ENCODE data around the gene DDX54.
A peak's percentile ranks its signal among the peaks of the same experiment; 100 is the strongest.

The DDX54 gene

DNA sequence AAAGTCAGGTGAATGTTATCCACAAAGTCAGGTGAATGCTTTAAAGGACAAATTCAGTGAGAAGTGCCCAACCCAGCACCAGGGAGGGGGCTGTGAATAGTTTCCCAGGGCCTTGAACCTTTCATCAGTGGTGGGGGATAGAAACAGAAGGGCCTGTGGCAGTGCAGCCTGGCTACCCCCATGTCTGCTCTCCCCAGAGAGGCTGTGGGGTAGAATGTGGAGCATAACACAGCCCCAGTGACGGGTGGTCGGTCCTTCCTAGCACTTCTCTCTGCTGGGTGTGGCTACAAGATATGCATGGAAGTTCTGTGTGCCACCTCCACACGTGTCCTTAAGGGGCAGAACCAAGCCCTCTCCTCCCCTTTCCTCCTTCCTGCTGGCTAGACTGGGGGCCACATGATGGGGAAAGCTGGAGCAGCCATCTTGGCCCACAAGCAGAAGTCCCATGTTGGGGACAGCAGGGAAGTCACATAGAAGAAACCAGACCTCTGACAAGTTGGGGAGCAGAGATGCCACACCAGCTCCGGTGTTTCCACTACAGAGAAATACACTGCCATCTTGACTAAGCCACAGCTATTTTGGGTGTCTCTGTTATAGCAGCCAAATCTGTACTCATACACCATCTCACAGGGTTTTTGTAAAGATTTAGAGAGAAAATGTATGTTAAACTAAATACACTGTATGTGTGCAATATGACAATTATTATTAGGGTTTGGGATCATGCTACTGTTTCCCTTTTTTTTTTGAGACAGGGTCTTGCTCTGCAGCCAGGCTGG, 17.2 kb upstream of the DDX54 start:
- H3K4me3 ChIP-seq (ENCODE audit: low read length) = no peak overlapping the region
- TF ChIP-seq, protein P1, sequence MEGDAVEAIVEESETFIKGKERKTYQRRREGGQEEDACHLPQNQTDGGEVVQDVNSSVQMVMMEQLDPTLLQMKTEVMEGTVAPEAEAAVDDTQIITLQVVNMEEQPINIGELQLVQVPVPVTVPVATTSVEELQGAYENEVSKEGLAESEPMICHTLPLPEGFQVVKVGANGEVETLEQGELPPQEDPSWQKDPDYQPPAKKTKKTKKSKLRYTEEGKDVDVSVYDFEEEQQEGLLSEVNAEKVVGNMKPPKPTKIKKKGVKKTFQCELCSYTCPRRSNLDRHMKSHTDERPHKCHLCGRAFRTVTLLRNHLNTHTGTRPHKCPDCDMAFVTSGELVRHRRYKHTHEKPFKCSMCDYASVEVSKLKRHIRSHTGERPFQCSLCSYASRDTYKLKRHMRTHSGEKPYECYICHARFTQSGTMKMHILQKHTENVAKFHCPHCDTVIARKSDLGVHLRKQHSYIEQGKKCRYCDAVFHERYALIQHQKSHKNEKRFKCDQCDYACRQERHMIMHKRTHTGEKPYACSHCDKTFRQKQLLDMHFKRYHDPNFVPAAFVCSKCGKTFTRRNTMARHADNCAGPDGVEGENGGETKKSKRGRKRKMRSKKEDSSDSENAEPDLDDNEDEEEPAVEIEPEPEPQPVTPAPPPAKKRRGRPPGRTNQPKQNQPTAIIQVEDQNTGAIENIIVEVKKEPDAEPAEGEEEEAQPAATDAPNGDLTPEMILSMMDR (IDR thresholded peaks at IDR 0.05; ENCODE audit: insufficient read depth, low read depth, low read length, missing control alignments) = no peak
- no peak for DNase-seq (ENCODE audit: low read depth)

GRCh38 chr12:113201187-113202177, 16.2 kb upstream of the DDX54 start:
- no peak for DNase-seq (ENCODE audit: low read depth)
- H3K4me3 ChIP-seq (ENCODE audit: low read length) = no peak overlapping the region
- TF ChIP-seq, protein P1 (IDR thresholded peaks at IDR 0.05; ENCODE audit: insufficient read depth, low read depth, low read length, missing control alignments) = no peak

DNA sequence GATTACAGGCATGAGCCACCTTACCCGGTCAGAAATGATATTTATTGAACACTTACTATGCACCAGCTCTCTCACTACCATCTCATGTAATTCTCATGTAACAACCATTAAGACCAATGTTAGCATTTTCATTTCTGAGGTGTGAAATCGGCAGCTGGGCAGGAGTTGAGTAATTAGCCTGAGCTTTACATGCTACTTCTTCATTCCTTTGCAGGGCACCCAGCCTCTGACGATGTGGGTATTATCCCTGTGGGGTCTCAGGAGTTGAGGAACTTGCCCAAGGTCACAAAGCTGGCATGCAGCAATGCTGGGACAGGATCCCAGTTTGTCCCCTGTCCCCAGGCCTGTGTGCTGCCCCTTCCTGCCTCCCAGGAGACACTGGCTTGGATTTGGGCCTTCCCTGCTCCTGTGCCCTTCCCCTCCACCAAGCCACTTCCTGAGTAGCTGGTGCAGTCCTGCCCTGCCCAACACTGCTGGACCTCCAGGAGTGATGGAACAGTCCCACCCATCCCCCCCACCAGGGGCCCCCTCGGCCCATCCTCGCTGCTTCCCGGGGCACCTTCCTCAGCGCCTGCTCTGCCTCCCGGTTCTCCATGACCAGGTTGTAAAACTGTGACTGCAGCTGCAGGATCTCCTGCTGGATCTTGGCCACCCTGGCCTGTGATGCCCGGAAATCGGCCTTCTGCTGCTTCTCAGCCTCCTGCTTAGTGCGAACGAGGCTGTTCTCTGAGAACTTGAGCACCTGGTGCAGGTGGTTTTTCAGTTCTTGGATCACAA, 14.9 kb upstream of the DDX54 start:
- H3K4me3 ChIP-seq (ENCODE audit: low read length) = no peak overlapping the region
- no peak for DNase-seq (ENCODE audit: low read depth)
- TF ChIP-seq, protein P1 (IDR thresholded peaks at IDR 0.05; ENCODE audit: insufficient read depth, low read depth, low read length, missing control alignments) = no peak

DNA sequence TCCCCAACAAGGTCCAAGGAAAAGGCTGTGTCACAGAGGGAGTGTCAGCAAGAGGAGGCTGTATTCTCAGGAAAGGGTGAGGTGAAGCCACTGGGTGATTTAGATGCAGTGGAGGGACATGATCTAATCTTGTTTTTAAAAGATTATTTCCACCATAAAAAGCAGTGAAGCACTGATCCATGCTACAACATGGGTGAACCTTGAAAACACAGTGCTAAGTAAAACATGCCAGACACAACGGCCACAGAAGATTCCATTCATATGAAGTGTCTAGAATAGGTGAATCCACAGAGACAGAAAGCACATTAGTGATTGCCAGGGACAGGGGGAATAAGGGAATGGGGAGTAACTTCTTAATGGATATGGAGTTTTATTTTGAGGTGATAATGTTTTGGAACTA, 13.0 kb upstream of the DDX54 start:
- TF ChIP-seq, protein P1 (IDR thresholded peaks at IDR 0.05; ENCODE audit: insufficient read depth, low read depth, low read length, missing control alignments) = no peak
- no peak overlapping the region for H3K4me3 ChIP-seq (ENCODE audit: low read length)
- no peak for DNase-seq (ENCODE audit: low read depth)

DNA sequence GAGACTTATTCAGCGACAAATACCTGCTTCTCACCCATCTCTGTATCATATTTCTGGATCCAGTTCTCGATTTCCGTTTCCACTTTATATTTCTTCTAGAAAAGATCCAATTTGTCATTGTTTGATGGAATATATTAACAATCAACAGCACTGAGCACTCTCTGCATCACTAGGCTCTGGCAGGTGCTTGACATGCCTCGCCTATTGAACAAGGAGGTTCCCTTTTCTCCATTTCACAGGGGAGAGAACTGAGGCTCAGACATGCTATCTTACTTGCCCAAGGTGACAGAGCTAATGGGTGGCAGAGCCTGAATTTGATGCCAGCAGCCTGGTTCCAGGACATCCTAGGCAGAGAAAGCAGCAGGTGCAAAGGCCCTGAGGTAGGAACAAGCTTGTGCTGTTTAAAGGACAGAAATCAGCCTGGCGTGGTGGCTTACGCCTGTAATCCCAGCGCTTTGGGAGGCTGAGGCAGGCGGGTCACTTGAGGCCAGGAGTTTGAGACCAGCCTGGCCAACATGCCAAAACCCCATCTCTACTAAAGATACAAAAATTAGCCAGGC, 12.3 kb upstream of the DDX54 start:
- H3K4me3 ChIP-seq (ENCODE audit: low read length) = no peak overlapping the region
- no peak for DNase-seq (ENCODE audit: low read depth)
- TF ChIP-seq, protein P1 (IDR thresholded peaks at IDR 0.05; ENCODE audit: insufficient read depth, low read depth, low read length, missing control alignments) = no peak

DNA sequence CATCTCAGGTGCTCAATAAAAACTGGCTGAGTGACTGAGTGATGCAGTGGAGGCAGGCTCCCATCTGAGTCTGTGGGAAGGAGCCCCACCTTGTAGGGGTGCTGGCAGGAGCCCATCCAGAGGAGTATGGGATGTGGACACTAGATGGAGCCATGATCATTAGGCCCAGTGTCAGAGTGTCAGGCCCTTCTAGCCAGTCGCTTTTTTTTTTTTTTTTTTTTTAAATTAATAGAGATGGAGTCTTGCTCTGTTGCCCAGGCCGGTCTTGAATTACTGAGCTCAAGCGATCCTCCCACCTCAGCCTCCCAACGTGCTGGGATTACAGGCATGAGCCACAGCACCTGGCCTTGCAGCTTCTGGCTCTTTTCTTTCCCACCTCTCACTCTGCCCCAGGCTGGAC, 11.7 kb upstream of the DDX54 start:
- H3K4me3 ChIP-seq (ENCODE audit: low read length) = no peak overlapping the region
- DNase-seq (ENCODE audit: low read depth) = peak; percentile 82
- TF ChIP-seq, protein P1 (IDR thresholded peaks at IDR 0.05; ENCODE audit: insufficient read depth, low read depth, low read length, missing control alignments) = peak; percentile 74

Measured in epithelial cell of esophagus (primary cell).